DND-41 (cell line): ENCODE measurements around the gene ZNF738.

Experiments used
- CTCF ChIP-seq: IDR thresholded peaks from 2 replicates; pipeline ENCODE4 v1.5.1; 2012; ENCODE audit warnings: borderline replicate concordance, low read length, moderate library complexity, mild to moderate bottlenecking; ENCODE audit not compliant: poor library complexity, severe bottlenecking; ENCODE audit errors: extremely low read depth
- EZH2 ChIP-seq: IDR thresholded peaks from 3 replicates; pipeline ENCODE4 v1.6.1; 2012; ENCODE audit warnings: borderline replicate concordance, low read depth, mild to moderate bottlenecking, moderate library complexity, low read length, inconsistent platforms; ENCODE audit not compliant: severe bottlenecking

- no peak for TF ChIP-seq CTCF
- TF ChIP-seq EZH2: no peak
Measured at GRCh38 chr19:21328406-21328805, 30.4 kb upstream of the ZNF738 start.
